Measurements from ENCODE around the gene NBL1.

The NBL1 gene

GRCh38 chr1:19682257-19682656 lies 38.1 kb downstream of the NBL1 start:
- Histone ChIP-seq H4K20me1 (ENCODE audit: low read depth, low read length) (no peaks in the 10 kb centered on the region), H3F3A (ENCODE audit: insufficient read depth) (no peaks in the 10 kb centered on the region), H3K27me3 (ENCODE audit: low read length) (no peaks in the 10 kb centered on the region), H3K9me2 (replicated peaks; ENCODE audit: insufficient read depth, low read length) (no peaks in the 10 kb centered on the region), H3K36me3 (ENCODE audit: low read length) (no peaks in the 10 kb centered on the region), H2AFZ (ENCODE audit: low read depth, low read length, severe bottlenecking) (no peak overlapping the region), H3K9ac (ENCODE audit: low read length) (no peak overlapping the region), H3K27ac (ENCODE audit: low read depth, low read length) (no peak overlapping the region), H3K4me2 (ENCODE audit: low read depth, low read length, poor library complexity, severe bottlenecking) (no peak overlapping the region), H3K4me3 (ENCODE audit: insufficient read depth, low read length, poor library complexity, severe bottlenecking) (no peak overlapping the region), H3K9me3 (ENCODE audit: insufficient read depth, low read length) (no peaks in the 10 kb centered on the region), H3K79me2 (ENCODE audit: insufficient read depth, low read length) (no peaks in the 10 kb centered on the region)
- no peak for TF ChIP-seq EZH2phosphoT487 (conservative IDR thresholded peaks at IDR 0.05; ENCODE audit: low read length)
- TF ChIP-seq, protein P1, sequence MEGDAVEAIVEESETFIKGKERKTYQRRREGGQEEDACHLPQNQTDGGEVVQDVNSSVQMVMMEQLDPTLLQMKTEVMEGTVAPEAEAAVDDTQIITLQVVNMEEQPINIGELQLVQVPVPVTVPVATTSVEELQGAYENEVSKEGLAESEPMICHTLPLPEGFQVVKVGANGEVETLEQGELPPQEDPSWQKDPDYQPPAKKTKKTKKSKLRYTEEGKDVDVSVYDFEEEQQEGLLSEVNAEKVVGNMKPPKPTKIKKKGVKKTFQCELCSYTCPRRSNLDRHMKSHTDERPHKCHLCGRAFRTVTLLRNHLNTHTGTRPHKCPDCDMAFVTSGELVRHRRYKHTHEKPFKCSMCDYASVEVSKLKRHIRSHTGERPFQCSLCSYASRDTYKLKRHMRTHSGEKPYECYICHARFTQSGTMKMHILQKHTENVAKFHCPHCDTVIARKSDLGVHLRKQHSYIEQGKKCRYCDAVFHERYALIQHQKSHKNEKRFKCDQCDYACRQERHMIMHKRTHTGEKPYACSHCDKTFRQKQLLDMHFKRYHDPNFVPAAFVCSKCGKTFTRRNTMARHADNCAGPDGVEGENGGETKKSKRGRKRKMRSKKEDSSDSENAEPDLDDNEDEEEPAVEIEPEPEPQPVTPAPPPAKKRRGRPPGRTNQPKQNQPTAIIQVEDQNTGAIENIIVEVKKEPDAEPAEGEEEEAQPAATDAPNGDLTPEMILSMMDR (IDR thresholded peaks at IDR 0.05; ENCODE audit: insufficient read depth, low read length, poor library complexity, severe bottlenecking): no peak

GRCh38 chr1:19682901-19683300 lies 38.8 kb downstream of the NBL1 start:
- H3K4me3 ChIP-seq (ENCODE audit: insufficient read depth, low read length, poor library complexity, severe bottlenecking): no peak overlapping the region
- no peak for TF ChIP-seq EZH2phosphoT487 (conservative IDR thresholded peaks at IDR 0.05; ENCODE audit: low read length)
- TF ChIP-seq, protein P1 (IDR thresholded peaks at IDR 0.05; ENCODE audit: insufficient read depth, low read length, poor library complexity, severe bottlenecking): no peak

DNA sequence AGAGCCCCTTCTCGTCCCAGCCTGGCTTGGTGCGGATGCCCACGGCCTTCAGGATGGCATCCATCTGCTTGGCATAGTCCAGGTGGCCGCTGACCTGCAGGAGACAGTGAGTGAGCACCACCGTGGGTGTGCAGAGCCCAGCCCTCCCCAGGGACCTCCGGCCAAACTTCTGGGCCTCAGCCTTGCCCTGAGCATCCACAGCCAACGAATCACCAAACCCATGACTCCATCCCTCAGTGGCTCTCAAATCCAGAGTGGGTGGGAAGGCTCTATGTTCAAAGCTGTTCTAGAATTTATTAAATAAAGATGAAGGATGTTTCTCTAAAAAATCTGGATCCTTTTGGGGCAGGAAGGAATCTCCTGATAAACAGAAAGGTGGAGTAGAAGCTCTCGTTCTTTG lies 39.2 kb downstream of the NBL1 start:
- Histone ChIP-seq H3K27ac (ENCODE audit: low read depth, low read length) (no peak overlapping the region), H2AFZ (ENCODE audit: low read depth, low read length, severe bottlenecking) (no peak overlapping the region), H3K27me3 (ENCODE audit: low read length) (no peaks in the 10 kb centered on the region), H3K9me2 (replicated peaks; ENCODE audit: insufficient read depth, low read length) (no peaks in the 10 kb centered on the region), H3K4me2 (ENCODE audit: low read depth, low read length, poor library complexity, severe bottlenecking) (no peak overlapping the region), H3K4me3 (ENCODE audit: insufficient read depth, low read length, poor library complexity, severe bottlenecking) (no peak overlapping the region), H4K20me1 (ENCODE audit: low read depth, low read length) (no peaks in the 10 kb centered on the region), H3K9me3 (ENCODE audit: insufficient read depth, low read length) (no peaks in the 10 kb centered on the region), H3K36me3 (ENCODE audit: low read length) (no peaks in the 10 kb centered on the region), H3F3A (ENCODE audit: insufficient read depth) (no peaks in the 10 kb centered on the region), H3K79me2 (ENCODE audit: insufficient read depth, low read length) (no peaks in the 10 kb centered on the region), H3K9ac (ENCODE audit: low read length) (no peak overlapping the region)
- no peak for TF ChIP-seq EZH2phosphoT487 (conservative IDR thresholded peaks at IDR 0.05; ENCODE audit: low read length)
- TF ChIP-seq, protein P1 (IDR thresholded peaks at IDR 0.05; ENCODE audit: insufficient read depth, low read length, poor library complexity, severe bottlenecking): no peak

More at GRCh38 chr1:19682901-19683300, 38.8 kb downstream of the NBL1 start:
- Histone ChIP-seq H3K27ac (ENCODE audit: low read depth, low read length) (no peak overlapping the region), H3K36me3 (ENCODE audit: low read length) (no peaks in the 10 kb centered on the region), H3K9me3 (ENCODE audit: insufficient read depth, low read length) (no peaks in the 10 kb centered on the region), H4K20me1 (ENCODE audit: low read depth, low read length) (no peaks in the 10 kb centered on the region), H2AFZ (ENCODE audit: low read depth, low read length, severe bottlenecking) (no peak overlapping the region), H3F3A (ENCODE audit: insufficient read depth) (no peaks in the 10 kb centered on the region), H3K9me2 (replicated peaks; ENCODE audit: insufficient read depth, low read length) (no peaks in the 10 kb centered on the region), H3K27me3 (ENCODE audit: low read length) (no peaks in the 10 kb centered on the region), H3K9ac (ENCODE audit: low read length) (no peak overlapping the region), H3K4me2 (ENCODE audit: low read depth, low read length, poor library complexity, severe bottlenecking) (no peak overlapping the region), H3K79me2 (ENCODE audit: insufficient read depth, low read length) (no peaks in the 10 kb centered on the region)
